Keratinocyte (primary cell): ENCODE data around the gene ONECUT2.

ENCODE experiments used
- CTCF ChIP-seq, 3 experiments: IDR thresholded peaks in 1 of 3; conservative IDR thresholded peaks in 1 of 3; optimal IDR thresholded peaks in 1 of 3; 2 replicates in 2 of 3; 3 replicates in 1 of 3; pipeline versions ENCODE3 to v1.5.1; 2011; ENCODE audit warnings: low read length in 3 of 3, mild to moderate bottlenecking in 3 of 3, moderate library complexity in 2 of 3, control low read depth in 1 of 3, inconsistent platforms in 1 of 3; ENCODE audit not compliant: insufficient read depth in 2 of 3; ENCODE audit errors: extremely low read depth in 1 of 3
- EZH2 ChIP-seq: IDR thresholded peaks from one replicate; pipeline ENCODE4 v1.6.1; 2012; ENCODE audit warnings: inconsistent platforms, mild to moderate bottlenecking, low read length, moderate library complexity

GRCh38 chr18:57431002-57431382 lies 4.2 kb upstream of the ONECUT2 start:
- TF ChIP-seq CTCF (optimal IDR thresholded peaks at IDR 0.05 in 1 of 3, IDR thresholded peaks at IDR 0.05 in 1 of 3, conservative IDR thresholded peaks at IDR 0.05 in 1 of 3; ENCODE audit: extremely low read depth in 1 of 3, insufficient read depth in 2 of 3, low read length in 3 of 3) (no peak), EZH2 (peak; percentile 9)
